Osteocyte (in vitro differentiated cells): ENCODE measurements around the gene MTA1. TPM values are rescaled to one million over a fixed set of nuclear protein-coding genes. Genes with fewer than 3 reads are reported as not detected.

Source experiments
- DNase-seq: peaks from one replicate; pipeline ENCODE4 v3.0.0; 2021; ENCODE audit warnings: mixed read lengths; ENCODE audit not compliant: unreplicated experiment; ENCODE audit errors: extremely low spot score
- H3K27ac Mint-ChIP-seq: one replicate; pipeline ENCODE4 v1.8.0; 2021; ENCODE audit warnings: mild to moderate bottlenecking, mixed read lengths; ENCODE audit not compliant: unreplicated experiment
- H3K27me3 Mint-ChIP-seq: one replicate; pipeline ENCODE4 v1.8.0; 2021; ENCODE audit warnings: mixed read lengths; ENCODE audit not compliant: unreplicated experiment
- H3K36me3 Mint-ChIP-seq: one replicate; pipeline ENCODE4 v1.8.0; 2021; ENCODE audit warnings: mixed read lengths; ENCODE audit not compliant: unreplicated experiment
- H3K4me1 Mint-ChIP-seq: one replicate; pipeline ENCODE4 v1.8.0; 2021; ENCODE audit warnings: mixed read lengths; ENCODE audit not compliant: unreplicated experiment
- H3K4me3 Mint-ChIP-seq: one replicate; pipeline ENCODE4 v1.8.0; 2021; ENCODE audit warnings: mild to moderate bottlenecking, moderate library complexity, mixed read lengths; ENCODE audit not compliant: unreplicated experiment
- H3K9me3 Mint-ChIP-seq: one replicate; pipeline ENCODE4 v1.8.0; 2021; ENCODE audit warnings: mixed read lengths; ENCODE audit not compliant: unreplicated experiment
- total RNA-seq: library from RNA; stranded (reverse); gene quantifications from 2 replicates; pipeline ENCODE4 v1.2.1, GENCODE V29; 2021
- TF ChIP-seq, protein P1 (sequence below): fragments of 200-600 bp; sonication (generic); IDR thresholded peaks from 2 replicates; pipeline ENCODE4 v1.5.0; 2021; ENCODE audit warnings: antibody characterized with exemption, mild to moderate bottlenecking, moderate library complexity

The MTA1 gene
- total RNA-seq, 1 donor from 2014 or later: 132 TPM

DNA sequence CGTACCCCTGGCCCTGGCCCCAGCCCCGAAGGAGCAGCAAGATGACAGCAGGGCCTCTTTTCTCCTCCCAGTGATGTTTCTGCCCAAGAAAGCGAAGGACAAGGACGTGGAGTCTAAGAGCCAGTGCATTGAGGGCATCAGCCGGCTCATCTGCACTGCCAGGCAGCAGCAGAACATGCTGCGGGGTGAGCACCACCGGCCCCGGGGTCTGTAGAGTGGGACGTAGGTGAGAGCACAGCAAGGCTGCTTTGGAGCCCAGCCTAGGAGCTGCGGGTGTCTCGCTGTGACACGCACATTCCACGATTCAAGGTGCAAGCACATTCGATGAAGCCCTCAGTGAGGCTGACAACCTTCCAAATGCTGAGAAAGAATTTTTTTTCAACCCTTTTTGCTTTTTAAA lies 26.5 kb upstream of the MTA1 start:
- TF ChIP-seq, protein P1, sequence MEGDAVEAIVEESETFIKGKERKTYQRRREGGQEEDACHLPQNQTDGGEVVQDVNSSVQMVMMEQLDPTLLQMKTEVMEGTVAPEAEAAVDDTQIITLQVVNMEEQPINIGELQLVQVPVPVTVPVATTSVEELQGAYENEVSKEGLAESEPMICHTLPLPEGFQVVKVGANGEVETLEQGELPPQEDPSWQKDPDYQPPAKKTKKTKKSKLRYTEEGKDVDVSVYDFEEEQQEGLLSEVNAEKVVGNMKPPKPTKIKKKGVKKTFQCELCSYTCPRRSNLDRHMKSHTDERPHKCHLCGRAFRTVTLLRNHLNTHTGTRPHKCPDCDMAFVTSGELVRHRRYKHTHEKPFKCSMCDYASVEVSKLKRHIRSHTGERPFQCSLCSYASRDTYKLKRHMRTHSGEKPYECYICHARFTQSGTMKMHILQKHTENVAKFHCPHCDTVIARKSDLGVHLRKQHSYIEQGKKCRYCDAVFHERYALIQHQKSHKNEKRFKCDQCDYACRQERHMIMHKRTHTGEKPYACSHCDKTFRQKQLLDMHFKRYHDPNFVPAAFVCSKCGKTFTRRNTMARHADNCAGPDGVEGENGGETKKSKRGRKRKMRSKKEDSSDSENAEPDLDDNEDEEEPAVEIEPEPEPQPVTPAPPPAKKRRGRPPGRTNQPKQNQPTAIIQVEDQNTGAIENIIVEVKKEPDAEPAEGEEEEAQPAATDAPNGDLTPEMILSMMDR: no peak
- Mint-ChIP-seq H3K36me3 (peaks cover 5% of the 10 kb centered on the region), H3K4me1 (peaks cover 3% of the 10 kb centered on the region), H3K27ac (no peak overlapping the region), H3K27me3 (no peaks in the 10 kb centered on the region), H3K4me3 (no peak overlapping the region), H3K9me3 (no peaks in the 10 kb centered on the region)
- no peak for DNase-seq

DNA sequence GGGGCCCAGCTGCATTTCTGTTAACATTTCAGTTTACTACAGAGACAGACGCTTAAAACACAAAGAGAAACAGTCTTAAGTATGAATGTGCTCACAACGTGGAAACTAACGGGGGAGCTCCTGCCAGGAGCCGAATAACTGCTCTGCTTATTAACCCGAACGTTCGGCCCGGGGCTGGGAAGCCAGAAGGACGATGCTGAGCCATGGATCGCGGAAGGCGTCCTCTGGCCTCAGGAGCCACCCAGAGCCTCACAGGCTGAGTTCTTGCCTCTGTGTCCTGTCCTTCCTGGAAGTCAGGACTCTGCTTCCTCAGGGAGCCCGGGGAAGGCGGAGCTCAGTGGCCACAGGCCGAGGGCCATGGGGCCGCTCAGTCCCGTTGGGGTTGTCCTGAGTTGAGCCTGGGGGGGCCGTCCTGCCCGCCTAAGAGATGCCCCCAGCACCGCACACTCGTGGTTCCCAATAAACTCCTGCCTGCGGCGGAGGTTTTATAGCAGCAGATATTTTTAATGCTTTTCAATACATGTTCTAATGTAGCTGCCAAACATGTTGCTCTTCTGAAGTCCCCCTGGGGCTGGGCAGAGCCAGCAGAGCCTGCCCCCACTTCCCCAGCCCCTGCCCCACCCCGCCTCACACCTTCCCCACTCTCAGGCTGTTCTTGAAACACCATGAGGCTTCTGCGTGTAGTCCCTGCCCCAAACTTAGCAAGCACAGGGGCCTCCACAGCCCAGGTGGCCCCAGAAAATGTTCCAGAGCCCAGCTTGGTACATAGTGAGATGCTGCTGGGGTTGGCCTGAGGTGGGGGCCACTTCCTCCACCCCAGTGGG lies 24.7 kb upstream of the MTA1 start:
- Mint-ChIP-seq H3K4me1 (peaks cover 9% of the 10 kb centered on the region), H3K27me3 (no peaks in the 10 kb centered on the region), H3K4me3 (no peak overlapping the region), H3K36me3 (peaks cover 2% of the 10 kb centered on the region), H3K27ac (no peak overlapping the region), H3K9me3 (no peaks in the 10 kb centered on the region)
- DNase-seq: no peak
- TF ChIP-seq, protein P1: no peak

DNA sequence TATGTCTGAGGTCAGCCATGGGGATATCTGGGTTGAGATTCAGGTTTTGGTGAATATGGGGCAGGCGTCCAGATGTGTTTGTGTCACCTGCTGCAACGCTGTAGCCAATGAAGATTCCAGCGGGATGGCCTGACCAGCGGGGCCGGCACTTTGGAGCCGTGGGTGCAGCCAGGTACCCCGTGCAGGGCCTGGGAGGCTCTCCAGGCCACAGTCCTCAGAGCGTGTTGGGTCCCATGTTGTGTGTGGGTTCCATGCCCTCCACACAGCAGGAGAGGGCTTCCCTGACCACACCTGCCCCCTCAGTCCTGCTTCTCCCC lies 24.1 kb upstream of the MTA1 start:
- no peak for DNase-seq
- Mint-ChIP-seq H3K27me3 (no peaks in the 10 kb centered on the region), H3K9me3 (peaks cover 3% of the 10 kb centered on the region), H3K27ac (no peak overlapping the region), H3K4me1 (peaks cover 9% of the 10 kb centered on the region), H3K4me3 (no peak overlapping the region), H3K36me3 (peaks cover 6% of the 10 kb centered on the region)
- TF ChIP-seq, protein P1: no peak

DNA sequence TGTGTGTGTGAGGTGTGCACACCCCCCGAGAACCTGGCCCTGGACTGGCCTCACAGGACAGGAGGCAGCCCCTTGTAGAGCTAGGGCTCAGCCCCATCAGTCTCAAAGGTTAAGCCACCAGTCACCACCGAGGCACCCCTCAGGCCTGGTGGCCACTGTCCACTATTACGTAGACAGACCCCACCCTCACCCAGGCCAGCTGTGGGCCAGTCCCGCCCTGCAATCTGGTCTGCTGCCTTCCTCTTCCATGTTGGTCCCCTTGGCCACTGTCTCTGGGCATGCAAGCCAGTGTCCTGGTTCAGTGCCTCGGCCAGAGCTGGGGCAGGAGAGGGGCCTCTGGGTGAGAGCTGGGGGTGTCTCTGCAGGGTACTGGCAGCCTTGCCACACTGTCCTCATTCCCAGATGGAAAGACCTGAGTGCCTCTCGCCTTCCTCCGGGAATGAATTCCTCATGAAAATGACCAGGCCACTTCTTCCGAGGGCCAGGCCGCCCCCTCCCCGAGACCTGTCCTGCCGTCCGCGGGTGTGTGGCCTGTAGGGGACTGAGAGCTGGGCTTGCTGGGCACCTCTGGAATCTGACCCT lies 22.2 kb upstream of the MTA1 start:
- no peak for DNase-seq
- peaks cover 9% of the 10 kb centered on the region for H3K9me3 Mint-ChIP-seq
- H3K27ac Mint-ChIP-seq: peak overlapping the region; percentile 84
- H3K27me3 Mint-ChIP-seq: no peaks in the 10 kb centered on the region
- peaks cover 17% of the 10 kb centered on the region for H3K36me3 Mint-ChIP-seq
- H3K4me3 Mint-ChIP-seq: peak overlapping the region; percentile 74
- H3K4me1 Mint-ChIP-seq: peaks cover 9% of the 10 kb centered on the region
- TF ChIP-seq, protein P1: no peak

DNA sequence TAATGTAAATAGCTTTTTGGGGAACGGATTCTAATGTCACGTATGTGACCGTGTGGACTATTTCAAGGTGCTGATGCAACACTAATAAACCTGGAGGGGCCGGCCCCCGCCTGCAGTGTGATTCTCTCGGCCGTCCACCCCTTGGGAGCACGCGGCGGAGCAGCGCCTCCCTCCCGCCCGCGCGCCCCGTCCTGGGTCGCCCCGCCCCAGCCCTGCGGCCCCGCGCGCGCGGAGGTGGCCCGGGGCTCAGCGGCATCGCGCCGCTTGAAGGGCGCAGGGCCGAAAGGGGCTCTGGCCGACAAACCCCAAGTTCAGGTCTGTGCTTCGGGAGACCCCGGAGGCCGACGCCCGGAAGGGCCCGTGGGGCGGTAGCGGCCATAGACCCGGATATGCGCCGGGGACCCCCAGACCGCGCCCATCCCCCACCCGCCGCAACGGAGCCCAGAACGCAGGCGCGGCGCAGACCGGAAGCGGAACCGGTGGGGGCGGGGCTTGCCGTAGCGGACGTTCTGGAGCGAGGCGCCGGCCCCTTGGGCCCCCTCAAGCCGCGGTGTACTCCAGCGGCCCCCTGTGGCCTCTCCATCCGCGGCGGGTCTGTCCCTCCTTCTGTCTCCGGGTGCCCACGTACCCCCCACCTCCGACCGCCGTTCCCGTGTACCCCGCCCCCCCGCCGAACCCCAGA lies 21.4 kb upstream of the MTA1 start, which contains the start of gene TEX22:
TSS of gene TEX22 (plus strand) at position 495 of the 682 bp plus-strand sequence. CDS start 803 bp downstream, outside the sequence.
- Mint-ChIP-seq H3K27ac (peak within 1 kb of the TSS; percentile 84), H3K9me3 (peaks cover 9% of the 10 kb centered on the region), H3K36me3 (peaks cover 17% of the 10 kb centered on the region), H3K27me3 (no peaks in the 10 kb centered on the region), H3K4me3 (peak within 1 kb of the TSS; percentile 80), H3K4me1 (peaks cover 9% of the 10 kb centered on the region)
- DNase-seq: peak; percentile 96
- TF ChIP-seq, protein P1: no peak
